Left ventricle myocardium inferior (tissue), 1 donor: Measurements from ENCODE around the gene ARHGAP24. TPM values are rescaled to one million over a fixed set of nuclear protein-coding genes. Genes with fewer than 3 reads are reported as not detected.

Experiments
- DNase-seq: peaks from one replicate; pipeline ENCODE4 v3.0.0-alpha.2; 2020
- H3K27ac ChIP-seq: fragments of 200-600 bp; replicated peaks from 2 replicates; pipeline ENCODE4 v1.8.0; 2021
- H3K27me3 ChIP-seq: fragments of 200-600 bp; 2 replicates; pipeline ENCODE4 v1.8.0; 2021; ENCODE audit warnings: low read depth
- H3K36me3 ChIP-seq: fragments of 200-600 bp; 2 replicates; pipeline ENCODE4 v1.8.0; 2021
- H3K4me1 ChIP-seq: fragments of 200-600 bp; 2 replicates; pipeline ENCODE4 v1.8.0; 2021
- H3K4me3 ChIP-seq: fragments of 200-600 bp; 2 replicates; pipeline ENCODE4 v1.8.0; 2021; ENCODE audit warnings: mild to moderate bottlenecking, moderate library complexity
- H3K9me3 ChIP-seq: fragments of 200-600 bp; replicated peaks from 2 replicates; pipeline ENCODE4 v1.8.0; 2021
- intact Hi-C: fragments of 100-400 bp; cut with micrococcal nuclease; formaldehyde crosslinking; loops from one replicate; pipeline ENCODE4 v1.11.0; 2022
- total RNA-seq: library from RNA; stranded (reverse); fragmentation: NEBNext Ultra II Directional; extraction: Animal tissue kit (Norgen Biotek cat#: 25700); gene quantifications from one replicate; pipeline ENCODE4 v1.2.1, GENCODE V29; 2021
- TF ChIP-seq, protein P1 (sequence below): fragments of 200-600 bp; IDR thresholded peaks from 2 replicates; pipeline ENCODE4 v1.8.0; 2021; ENCODE audit warnings: antibody characterized with exemption, mild to moderate bottlenecking, borderline replicate concordance
- donor health status: DM: no; HTN: yes; CAD: no; lungs with severe emphysema.

Gene ARHGAP24
- total RNA-seq, 1 donor from 2014 or later = 13.7 TPM

DNA sequence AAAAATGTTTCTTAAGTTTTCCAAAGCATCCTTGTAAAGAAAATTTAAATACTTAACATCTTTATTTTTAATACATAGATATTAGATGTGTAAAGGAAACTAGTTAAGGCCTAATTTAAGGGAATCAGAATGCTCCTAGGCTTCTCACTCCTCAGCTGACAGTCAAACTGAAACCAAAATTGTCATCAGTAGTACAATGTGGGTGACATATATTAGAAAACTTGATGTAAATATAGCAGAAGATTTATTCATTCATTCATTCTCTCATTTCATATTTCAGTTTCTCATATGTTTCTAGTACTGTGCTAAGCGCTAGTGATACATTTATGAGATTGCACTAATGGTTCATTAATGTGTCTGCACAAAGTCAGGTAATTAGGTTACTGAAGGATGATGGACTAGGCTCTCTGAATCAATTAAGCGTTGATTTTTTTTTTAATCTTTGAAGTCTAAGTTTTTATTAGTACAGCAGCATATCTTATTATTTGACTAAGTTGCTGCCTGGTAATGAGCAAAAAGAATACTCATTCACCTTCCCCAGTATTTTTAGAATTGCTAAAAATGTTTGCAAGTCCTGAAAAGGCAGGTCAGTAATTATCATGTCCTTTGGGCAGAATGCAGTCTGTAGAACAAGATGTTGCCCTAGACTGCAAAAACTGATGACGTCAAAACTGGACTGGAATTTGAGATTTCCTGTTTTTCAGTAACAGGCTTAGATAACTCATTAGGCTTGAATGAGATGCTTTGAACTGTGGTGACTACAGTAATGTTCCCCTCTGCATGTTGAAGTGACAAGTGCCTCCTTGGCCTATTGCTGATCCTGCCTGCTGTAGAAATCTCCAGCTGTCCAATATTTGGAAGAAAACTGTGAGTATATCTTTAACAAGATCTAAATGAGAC is 128.7 kb downstream of the ARHGAP24 start:
- Histone ChIP-seq H3K9me3 (no peaks in the 10 kb centered on the region), H3K36me3 (no peaks in the 10 kb centered on the region), H3K27ac (no peak overlapping the region), H3K27me3 (no peaks in the 10 kb centered on the region), H3K4me3 (no peak overlapping the region), H3K4me1 (peaks cover 17% of the 10 kb centered on the region)
- TF ChIP-seq, protein P1, sequence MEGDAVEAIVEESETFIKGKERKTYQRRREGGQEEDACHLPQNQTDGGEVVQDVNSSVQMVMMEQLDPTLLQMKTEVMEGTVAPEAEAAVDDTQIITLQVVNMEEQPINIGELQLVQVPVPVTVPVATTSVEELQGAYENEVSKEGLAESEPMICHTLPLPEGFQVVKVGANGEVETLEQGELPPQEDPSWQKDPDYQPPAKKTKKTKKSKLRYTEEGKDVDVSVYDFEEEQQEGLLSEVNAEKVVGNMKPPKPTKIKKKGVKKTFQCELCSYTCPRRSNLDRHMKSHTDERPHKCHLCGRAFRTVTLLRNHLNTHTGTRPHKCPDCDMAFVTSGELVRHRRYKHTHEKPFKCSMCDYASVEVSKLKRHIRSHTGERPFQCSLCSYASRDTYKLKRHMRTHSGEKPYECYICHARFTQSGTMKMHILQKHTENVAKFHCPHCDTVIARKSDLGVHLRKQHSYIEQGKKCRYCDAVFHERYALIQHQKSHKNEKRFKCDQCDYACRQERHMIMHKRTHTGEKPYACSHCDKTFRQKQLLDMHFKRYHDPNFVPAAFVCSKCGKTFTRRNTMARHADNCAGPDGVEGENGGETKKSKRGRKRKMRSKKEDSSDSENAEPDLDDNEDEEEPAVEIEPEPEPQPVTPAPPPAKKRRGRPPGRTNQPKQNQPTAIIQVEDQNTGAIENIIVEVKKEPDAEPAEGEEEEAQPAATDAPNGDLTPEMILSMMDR = no peak
- no peak for DNase-seq
- intact Hi-C loops = no loop called here

DNA sequence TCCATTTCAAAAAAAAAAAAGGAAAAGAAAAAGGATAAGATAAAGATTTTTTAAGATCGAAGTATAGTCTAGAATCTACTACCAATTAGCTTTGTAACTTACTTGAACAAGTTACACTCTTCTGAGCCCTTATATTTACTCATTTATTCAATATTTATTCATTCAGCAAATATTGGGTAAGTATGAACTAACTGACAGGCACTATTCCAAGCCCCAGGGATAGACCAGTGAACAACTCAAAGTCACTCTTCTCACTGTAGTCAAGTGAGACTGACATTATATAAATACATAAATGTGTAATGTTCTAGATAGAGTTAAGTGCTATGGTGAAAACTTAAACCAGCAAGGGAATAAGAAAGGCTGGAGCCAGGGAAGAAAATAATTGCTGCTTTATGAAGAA is 131.6 kb downstream of the ARHGAP24 start:
- Histone ChIP-seq H3K36me3 (no peaks in the 10 kb centered on the region), H3K9me3 (no peaks in the 10 kb centered on the region), H3K4me1 (peaks cover 17% of the 10 kb centered on the region), H3K27me3 (no peaks in the 10 kb centered on the region), H3K4me3 (no peak overlapping the region), H3K27ac (no peak overlapping the region)
- intact Hi-C loops = no loop called here
- TF ChIP-seq, protein P1 = no peak
- no peak for DNase-seq

DNA sequence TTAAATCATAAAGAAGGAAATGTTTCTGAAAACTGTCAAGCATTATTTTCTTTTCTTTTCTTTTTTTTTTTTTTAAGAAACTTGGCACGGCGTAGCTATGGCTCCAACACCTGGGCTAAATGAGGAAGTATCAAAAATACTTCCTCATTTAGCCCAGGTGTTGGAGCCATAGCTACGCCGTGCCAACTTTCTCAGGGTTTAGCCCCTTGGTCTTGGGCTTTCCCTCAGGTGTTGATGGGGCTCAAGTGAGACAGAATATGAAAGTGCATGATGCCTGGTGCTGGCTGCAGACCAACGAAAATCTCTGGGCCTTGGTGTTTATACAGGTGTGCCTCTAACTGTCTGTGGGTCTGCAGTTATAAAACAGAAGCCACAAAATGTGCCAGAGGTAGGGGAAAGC is 132.7 kb downstream of the ARHGAP24 start:
- H3K27me3 ChIP-seq = no peaks in the 10 kb centered on the region
- H3K4me3 ChIP-seq = no peak overlapping the region
- no peak for DNase-seq
- H3K27ac ChIP-seq = no peak overlapping the region
- TF ChIP-seq, protein P1 = no peak
- intact Hi-C loops = no loop called here
- H3K4me1 ChIP-seq = peaks cover 15% of the 10 kb centered on the region
- no peaks in the 10 kb centered on the region for H3K9me3 ChIP-seq
- no peaks in the 10 kb centered on the region for H3K36me3 ChIP-seq

DNA sequence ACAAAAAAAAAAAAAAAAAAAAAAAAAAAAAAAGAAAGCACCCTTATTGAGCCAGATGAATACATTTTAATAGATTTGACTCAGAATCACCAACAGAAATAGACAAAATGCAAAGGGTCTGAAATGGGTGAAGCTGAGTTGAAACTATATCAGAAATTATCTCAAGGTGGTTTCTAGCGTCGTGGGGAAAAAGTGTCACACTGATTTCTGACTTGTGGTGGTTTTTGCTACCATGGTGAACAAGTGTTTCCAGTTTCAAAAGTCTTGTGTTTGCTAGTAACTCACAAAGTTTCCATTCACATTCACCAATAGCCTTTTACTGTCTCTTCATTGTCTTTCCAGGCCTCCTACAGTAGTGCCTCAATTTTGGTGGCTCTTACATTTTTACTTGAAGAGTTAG is 135.5 kb downstream of the ARHGAP24 start:
- H3K27ac ChIP-seq = no peak overlapping the region
- DNase-seq = no peak
- no peaks in the 10 kb centered on the region for H3K27me3 ChIP-seq
- no peak overlapping the region for H3K4me3 ChIP-seq
- no peaks in the 10 kb centered on the region for H3K36me3 ChIP-seq
- intact Hi-C loops = no loop called here
- no peaks in the 10 kb centered on the region for H3K4me1 ChIP-seq
- TF ChIP-seq, protein P1 = no peak
- H3K9me3 ChIP-seq = no peaks in the 10 kb centered on the region

DNA sequence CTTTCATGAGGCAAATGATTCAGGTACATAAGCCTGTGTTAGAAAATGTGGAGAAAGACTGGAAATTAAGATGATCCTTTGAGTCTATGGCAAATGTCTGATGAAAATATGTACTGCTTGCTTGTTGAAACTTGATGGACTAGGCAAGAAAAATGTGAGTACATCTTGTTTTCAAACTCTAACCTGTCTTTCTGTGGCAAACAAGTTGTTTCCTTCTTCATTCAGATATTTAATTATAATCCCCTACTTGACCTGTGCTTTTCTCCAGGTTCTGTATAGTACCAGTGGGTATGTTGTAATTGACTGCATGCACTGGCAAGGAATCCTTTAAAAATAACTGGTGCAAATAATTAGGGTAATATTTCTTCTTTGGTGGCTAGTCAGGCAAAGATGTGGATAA is 136.7 kb downstream of the ARHGAP24 start:
- no peaks in the 10 kb centered on the region for H3K9me3 ChIP-seq
- TF ChIP-seq, protein P1 = no peak
- no peak overlapping the region for H3K4me3 ChIP-seq
- H3K36me3 ChIP-seq = no peaks in the 10 kb centered on the region
- no peaks in the 10 kb centered on the region for H3K4me1 ChIP-seq
- no peak for DNase-seq
- intact Hi-C loops = no loop called here
- H3K27me3 ChIP-seq = no peaks in the 10 kb centered on the region
- no peak overlapping the region for H3K27ac ChIP-seq
